ENCODE measurements around the gene FREM3.

FREM3 gene

DNA sequence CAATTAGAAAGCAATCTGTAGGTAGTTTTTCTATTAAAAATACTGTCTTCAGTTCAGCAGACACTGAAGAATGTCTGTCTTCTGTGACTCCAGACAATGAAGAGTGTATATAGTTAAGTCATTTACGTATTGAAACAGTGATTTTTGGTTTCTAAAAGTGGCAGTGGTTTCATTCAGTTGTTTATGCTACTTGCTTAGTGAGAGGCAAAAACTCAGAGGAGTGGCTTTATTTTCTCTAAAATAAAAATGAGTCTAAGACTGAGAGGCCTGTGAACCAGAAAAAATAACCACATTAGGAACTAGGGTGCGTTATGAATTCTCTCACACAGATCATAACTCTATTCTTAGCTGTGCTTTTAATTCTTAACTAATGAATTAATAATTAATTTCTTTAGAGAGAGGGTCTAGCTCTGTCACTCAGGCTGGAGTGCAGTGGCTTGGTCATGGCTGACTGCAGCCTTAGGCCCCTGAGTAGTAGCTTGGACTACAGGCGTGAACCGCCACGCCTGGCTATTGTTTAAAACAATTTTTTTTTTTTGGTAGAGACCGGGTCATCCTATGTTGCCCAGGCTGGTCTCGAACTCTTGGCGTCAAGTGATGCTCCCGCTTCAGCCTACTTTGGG is 31.4 kb downstream of the FREM3 start:
- DNase-seq = no peak

DNA sequence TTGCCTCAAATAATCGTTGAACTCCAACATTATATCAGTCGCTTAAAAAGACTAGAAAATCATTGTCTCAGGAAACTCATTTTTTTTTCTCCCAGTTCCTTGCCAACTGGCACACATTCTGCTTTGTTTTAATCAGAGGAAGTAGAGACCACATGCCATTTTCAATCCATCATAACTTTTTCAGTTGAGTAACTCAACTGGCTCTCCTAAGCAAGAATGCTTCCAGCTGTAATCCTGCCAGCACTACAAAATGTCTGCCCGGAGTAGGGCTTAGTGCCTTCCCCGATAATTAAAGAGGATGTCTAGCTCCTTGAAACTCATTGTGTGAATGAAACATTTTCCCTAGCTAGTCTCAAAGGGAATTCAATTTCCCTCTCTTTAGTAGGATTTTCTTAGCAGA is 33.0 kb downstream of the FREM3 start:
- DNase-seq = peak in 5 of 56 donors; percentile 0 to 6 (median 2)

DNA sequence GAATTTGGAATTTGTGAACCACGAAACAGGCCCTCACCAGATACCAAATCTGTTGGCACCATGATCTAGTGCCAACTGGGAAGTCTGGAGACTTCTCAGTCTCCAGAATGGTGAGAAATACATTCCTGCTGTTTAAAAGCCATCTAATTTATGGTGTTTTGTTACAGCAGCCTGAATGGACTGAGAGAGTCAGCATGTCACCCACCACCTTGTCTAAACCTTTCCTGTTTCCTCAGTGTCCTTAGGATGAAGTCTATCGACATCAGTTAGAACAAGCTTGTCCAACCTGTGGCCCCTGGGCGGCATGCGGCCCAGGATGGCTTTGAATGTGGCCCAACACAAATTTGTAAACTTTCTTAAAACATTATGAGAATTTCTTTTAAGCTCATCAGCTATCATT is 42.1 kb downstream of the FREM3 start:
- no peak for DNase-seq

- no peak for DNase-seq
Observed at GRCh38 chr4:143654571-143654970, 45.9 kb downstream of the FREM3 start.

GRCh38 chr4:143653031-143653430 is 47.4 kb downstream of the FREM3 start:
- no peak for DNase-seq

- DNase-seq = no peak
Observed at GRCh38 chr4:143643399-143643798, 57.1 kb downstream of the FREM3 start.

GRCh38 chr4:143642611-143643010 is 57.9 kb downstream of the FREM3 start:
- DNase-seq = no peak

GRCh38 chr4:143641361-143641760 is 59.1 kb downstream of the FREM3 start:
- no peak for DNase-seq

GRCh38 chr4:143634763-143635162 is 65.7 kb downstream of the FREM3 start:
- DNase-seq = no peak

GRCh38 chr4:143633833-143634232 is 66.6 kb downstream of the FREM3 start:
- no peak for DNase-seq

DNA sequence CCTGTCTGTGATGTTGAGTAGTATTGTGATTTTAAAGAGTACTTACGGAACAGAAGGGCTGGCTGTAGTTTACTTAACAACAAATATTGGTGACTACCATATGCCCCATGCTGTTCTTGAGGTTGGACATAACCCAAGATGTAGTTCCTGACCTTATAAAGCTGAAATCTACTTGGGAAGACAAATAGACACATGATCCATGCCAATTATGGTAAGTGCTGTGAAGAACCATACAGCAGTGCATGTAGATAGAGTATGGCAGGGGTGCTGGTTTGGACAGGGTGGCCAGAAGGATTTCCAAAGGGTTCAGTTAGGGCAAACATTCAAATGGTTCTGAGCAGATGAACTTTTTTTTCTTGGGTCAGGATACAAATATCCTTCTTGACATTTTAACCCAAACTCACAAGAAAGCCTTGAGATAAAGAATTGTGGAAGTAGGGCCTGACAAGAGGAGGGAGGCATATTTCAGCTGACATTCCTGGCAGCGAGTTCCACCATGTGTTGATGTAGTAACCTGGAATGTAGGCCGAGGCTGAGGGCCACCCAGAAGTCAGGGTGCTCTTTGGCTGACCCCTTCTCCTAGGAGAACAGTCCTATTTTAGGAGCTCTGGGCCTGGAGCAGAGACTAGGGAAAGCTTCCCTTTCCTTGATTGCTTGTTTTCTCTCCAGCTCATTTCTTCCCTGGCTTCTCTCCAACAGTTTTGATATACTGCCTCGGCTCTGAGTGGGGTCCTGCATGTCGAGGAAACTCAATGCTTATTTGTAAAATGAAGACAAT is 74.2 kb downstream of the FREM3 start:
- DNase-seq = no peak

GRCh38 chr4:143625632-143626031 is 74.8 kb downstream of the FREM3 start:
- no peak for DNase-seq

GRCh38 chr4:143623896-143624295 is 76.6 kb downstream of the FREM3 start:
- no peak for DNase-seq

GRCh38 chr4:143618811-143619210 is 81.7 kb downstream of the FREM3 start:
- no peak for DNase-seq

DNA sequence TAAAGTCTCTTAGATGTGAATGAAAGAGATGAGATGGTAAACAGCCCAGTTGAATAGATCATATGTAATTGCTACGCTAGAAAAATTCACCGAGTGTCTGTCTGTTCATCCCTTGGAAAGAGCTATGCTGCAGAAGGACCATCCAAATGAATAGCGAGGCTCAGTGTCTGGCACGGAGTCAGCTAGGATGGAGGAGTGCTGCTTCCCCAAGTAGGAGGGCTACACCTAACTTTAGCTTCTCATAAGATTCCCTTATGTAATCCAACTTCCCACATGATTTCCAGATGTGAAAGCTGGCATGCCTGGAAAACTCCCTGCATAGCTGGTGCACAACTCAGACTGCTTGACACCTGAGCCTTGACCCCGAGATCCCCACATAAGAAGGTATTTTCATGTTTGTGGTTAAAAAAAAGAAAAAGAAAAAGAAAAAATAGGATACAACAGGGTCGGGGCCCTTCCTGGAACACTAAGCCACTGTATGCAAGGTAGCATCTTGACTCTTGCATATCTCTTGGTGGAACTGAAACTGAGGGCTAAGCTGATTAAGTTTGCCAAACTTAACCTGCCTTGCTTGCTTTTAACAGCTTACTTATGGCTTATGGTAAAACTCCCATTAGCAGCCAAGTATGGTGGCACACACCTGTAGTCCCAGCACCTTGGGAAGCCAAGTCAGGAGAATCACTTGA is 82.3 kb downstream of the FREM3 start:
- DNase-seq = no peak

GRCh38 chr4:143616771-143617170 is 83.7 kb downstream of the FREM3 start:
- no peak for DNase-seq

DNA sequence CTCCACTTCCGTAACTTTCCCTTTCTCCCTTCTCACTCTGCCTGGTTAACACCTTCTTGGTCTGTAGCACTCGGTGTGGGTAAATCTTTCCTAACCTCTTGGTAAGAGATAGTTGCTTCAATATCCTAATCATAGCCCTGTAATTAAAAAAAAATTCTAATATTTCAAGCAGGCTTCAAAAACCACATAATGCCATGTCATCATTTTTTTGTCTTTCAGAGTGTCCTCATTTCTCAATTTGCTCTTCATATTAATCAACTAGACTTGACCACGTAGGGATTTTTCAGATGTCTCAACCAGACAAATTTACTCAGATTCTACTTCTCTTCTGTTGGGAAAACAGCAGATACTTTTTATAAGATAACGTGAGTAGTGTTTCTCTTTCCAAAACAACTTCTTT is 91.0 kb downstream of the FREM3 start:
- DNase-seq = no peak

- DNase-seq = no peak
Observed at GRCh38 chr4:143606480-143606879, 94.0 kb downstream of the FREM3 start.

- no peak for DNase-seq
Observed at GRCh38 chr4:143599827-143600226, 100.6 kb downstream of the FREM3 start.

GRCh38 chr4:143598816-143599215 is 101.7 kb downstream of the FREM3 start:
- DNase-seq = no peak

- no peak for DNase-seq
Observed at GRCh38 chr4:143597276-143597675, 103.2 kb downstream of the FREM3 start.

DNA sequence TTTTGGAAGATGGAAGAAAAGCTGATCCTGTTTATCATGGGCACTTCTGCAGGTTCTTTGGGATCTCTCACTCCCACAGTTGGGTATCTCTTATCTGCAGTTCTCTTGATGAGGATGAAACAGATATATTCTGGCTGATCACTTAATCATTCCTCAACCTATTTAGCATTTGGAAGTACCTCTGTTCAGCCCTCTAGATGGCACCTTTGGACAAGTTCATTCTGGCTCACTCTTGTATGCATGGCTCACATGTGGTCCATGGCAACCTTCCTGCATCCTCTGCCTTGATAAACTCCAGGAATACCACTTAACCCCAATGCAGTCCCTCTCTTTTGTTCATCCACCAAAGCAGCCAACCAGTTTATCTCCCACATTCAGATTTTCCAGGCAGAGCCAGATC is 112.8 kb downstream of the FREM3 start:
- DNase-seq = no peak

- no peak for DNase-seq
Observed at GRCh38 chr4:143586080-143586479, 114.4 kb downstream of the FREM3 start.

Measured in nucleus accumbens (tissue), 56 donors.